IPS DF 19.7 (cell line): Measurements from ENCODE around the gene TINAGL1.

Experiments
- DNase-seq: peaks from one replicate; pipeline ENCODE4 v3.0.0-alpha.2; 2013; ENCODE audit warnings: low read depth, low spot score

The TINAGL1 gene

DNA sequence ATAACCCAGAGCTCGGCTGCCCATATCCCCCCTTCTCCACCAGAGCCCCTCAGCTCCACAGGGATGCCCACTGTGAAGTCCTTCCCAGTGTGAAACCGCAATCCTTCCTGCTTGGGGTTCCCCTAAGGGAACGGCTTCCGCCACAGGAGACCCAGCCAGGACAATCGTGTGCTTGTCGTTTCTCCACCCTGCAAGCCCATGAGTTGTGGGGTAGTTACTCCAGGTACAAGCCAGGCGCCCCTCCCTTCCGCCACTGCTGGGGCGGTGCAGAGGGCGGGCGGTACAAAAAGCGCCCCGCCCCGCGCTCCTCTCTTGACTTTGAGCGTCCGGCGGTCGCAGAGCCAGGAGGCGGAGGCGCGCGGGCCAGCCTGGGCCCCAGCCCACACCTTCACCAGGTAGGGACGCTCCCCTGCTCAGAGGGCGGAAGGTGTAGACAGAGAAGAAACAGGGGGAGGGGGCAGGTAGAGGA lies at the start of gene TINAGL1:
TSS of gene TINAGL1 (plus strand) at position 315 of the 469 bp plus-strand sequence. CDS start 634 bp downstream, outside the sequence.
- DNase-seq, result no peak

- DNase-seq, result no peak
Observed at GRCh38 chr1:31529999-31530684, 46.2 kb upstream of the TINAGL1 start.

GRCh38 chr1:31531177-31531999 lies 44.9 kb upstream of the TINAGL1 start:
- DNase-seq, result no peak

DNA sequence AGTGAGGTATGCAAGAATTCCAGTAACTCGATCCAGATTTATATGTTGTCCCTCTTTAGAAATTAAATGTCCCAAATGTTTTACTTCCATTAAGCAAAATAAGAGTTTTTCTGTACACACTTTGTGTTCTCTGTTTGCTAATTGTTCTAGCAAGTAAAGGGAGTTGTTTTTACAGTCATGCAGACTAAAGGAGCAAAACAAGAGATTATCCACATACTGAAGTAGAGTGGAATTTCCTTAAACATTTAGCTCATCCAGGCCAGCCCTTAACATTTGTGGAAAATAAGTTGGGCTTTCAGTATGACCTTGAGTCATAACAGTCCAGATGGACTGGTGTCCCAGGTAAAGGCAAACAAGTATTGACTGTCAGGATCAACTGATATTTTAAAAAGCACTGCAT lies 44.1 kb upstream of the TINAGL1 start:
- no peak for DNase-seq

- DNase-seq, result no peak
Observed at GRCh38 chr1:31535561-31535960, 40.8 kb upstream of the TINAGL1 start.

DNA sequence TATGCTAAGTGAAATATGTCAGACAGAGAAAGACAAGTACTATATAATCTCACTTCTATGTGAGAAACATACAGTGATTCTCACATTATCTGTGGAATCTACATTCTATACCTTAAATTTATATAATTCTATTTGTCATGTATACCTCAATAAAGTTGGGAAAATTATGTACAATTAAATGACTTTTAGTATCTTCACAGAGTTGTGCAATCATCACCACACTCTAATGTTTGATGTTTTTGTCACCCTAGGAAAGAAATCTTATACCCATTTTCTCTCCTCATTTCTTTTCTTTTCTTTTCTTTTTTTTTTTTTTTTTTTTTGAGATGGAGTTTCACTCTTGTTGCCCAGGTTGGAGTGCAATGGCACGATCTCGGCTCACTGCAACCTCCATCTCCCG lies 37.0 kb upstream of the TINAGL1 start:
- DNase-seq, result no peak

DNA sequence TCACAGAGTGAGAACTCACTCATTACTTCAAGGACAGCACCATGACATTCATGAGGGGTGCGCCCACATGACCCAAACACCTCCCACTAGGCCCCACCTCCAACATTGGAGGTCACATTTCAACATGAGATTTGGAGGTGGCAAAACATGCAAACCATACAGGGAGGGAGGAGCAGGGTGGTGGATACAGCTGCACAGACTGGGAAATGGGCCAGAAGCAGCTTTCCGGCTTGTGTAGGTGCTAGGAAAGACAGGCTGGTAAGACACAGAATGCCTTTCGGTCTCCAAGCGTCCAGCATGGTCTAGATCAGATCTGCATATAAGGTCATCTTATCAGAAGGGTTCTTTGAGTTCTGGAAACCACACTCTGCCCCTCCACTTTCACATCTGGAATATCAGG lies 35.1 kb upstream of the TINAGL1 start:
- DNase-seq, result no peak

DNA sequence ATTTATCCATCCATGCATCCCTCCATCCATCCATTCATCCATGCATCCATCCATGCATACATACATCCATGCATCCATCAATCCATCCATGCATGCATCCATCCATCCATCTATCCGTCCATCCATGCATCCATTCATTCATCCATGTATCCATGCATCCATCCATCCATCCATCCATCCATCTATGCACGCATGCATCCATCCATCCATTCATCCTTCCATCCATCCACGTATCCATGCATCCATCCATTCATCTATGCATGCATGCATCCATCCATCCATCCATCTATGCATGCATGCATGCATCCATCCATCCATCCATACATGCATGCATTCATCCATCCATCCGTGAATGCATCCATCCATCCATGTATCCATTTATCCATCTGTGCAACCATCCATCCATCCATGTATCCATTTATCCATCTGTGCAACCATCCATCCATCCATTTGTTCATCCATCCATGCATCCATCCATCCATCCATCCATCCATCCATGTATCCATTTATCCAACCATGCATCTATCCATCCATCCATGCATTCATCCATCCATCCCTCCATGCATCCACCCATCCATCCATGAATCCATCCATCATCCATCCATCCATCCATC lies 30.3 kb upstream of the TINAGL1 start:
- DNase-seq, result no peak

GRCh38 chr1:31548534-31548906 lies 27.8 kb upstream of the TINAGL1 start:
- DNase-seq, result no peak

- DNase-seq, result no peak
Observed at GRCh38 chr1:31548907-31549808, 27.2 kb upstream of the TINAGL1 start.

- no peak for DNase-seq
Observed at GRCh38 chr1:31549809-31550620, 26.3 kb upstream of the TINAGL1 start.

GRCh38 chr1:31551208-31551607 lies 25.1 kb upstream of the TINAGL1 start:
- DNase-seq, result no peak

GRCh38 chr1:31552489-31552888 lies 23.8 kb upstream of the TINAGL1 start:
- DNase-seq, result no peak

- no peak for DNase-seq
Observed at GRCh38 chr1:31556481-31557006, 19.8 kb upstream of the TINAGL1 start.

DNA sequence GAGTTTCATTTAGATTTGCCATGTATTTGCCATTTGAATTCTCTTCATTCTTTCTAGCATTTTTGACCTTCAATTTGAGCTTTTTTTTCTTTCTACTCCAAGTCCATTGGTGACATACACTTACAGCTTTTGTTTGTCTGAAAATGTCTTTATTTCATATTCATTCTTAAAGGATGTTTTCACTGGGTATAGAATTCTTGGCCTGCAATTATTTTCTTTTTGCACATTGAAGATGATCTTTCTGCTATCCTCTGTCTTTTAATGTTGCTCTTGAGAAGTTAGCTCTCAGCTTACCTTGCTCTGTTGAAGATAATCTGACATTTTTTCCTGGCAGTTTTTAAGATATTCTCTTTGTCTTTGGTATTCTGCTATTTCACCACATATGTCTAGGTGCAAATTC lies 16.6 kb upstream of the TINAGL1 start:
- DNase-seq, result no peak

- no peak for DNase-seq
Observed at GRCh38 chr1:31560394-31560793, 15.9 kb upstream of the TINAGL1 start.

DNA sequence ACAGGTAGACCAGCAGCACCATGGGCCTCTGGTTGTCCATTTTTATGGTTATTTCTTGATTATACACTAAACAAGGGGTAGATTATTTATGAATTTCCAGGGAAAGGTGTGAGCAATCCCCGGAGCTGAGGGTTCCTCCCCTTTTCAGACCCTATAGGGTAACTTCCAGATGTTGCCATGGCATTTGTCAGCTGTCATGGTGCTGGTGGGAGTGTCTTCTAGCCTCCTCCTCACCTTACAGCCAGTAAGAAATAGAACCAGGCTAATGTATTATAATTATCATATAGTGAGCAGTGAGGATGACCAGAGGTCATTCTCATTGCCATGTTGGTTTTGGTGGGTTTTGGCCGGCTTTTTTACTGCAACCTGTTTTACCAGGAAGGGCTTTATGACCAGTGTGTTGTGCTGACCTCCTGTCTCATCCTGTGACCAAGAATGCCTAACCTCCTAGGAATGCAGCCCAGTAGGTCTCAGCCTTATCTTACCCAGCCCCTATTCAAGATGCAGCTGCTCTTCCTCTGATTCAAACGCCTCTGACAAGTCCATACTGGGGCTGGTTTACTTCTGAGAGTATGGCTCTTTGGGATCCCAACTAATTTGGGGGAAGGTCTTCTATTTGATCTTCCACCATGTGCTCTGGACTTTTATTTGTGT lies 13.5 kb upstream of the TINAGL1 start:
- DNase-seq, result no peak

GRCh38 chr1:31564606-31564989 lies 11.7 kb upstream of the TINAGL1 start:
- DNase-seq, result no peak

DNA sequence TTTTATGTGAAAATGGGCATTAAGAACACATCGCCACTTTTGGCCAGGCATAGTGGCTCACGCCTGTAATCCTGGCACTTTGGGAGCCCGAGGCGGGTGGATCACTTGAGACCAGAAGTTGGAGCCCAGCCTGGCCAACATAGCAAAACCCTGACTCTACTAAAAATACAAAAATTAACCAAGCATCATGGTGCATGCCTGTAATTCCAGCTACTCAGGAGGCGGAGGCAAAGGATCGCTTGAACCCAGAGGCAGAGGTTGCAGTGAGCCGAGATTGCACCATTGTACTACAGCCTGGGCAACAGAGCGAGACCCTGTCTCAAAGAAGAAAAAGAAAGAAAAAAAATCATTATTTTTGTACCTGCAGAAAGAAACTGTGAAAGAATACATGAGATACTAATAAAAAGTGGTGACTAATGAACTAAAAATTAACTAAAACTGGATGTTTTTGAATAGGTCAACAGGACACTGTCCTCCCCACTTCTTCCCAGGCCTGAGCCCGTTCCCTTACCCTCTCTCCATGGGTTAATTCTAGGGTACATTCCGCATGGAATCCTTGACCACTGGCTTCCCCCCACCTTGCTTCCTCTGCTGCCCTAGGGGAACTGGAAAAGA lies 8.3 kb upstream of the TINAGL1 start:
- DNase-seq, result no peak
